AG20443 (cell line): ENCODE data around the gene CTPS2.
"Not testable (repeated sequence)": the region's sequence is repeated elsewhere in the genome, so short reads cannot be mapped to it uniquely, and the experiment has no call there.

Experiments
- DNase-seq: peaks from one replicate; pipeline ENCODE4 v3.0.0; 2012; ENCODE audit warnings: low spot score, mixed read lengths

The CTPS2 gene

GRCh38 chrX:16712548-16713155 lies at the start of gene CTPS2:
Gene CTPS2, minus strand, starts transcription at chrX:16712669. Its CDS starts 9,767 bp downstream, at chrX:16702902.
- DNase-seq = peak; percentile 83

GRCh38 chrX:16761500-16761899 lies 49.0 kb upstream of the CTPS2 start:
- not testable (repeated sequence) for DNase-seq

- DNase-seq = no peak
These were observed 44.3 kb upstream of the CTPS2 start for GRCh38 chrX:16756724-16757123.

- DNase-seq = no peak
These were observed 41.5 kb upstream of the CTPS2 start for GRCh38 chrX:16754019-16754418.

GRCh38 chrX:16750136-16750535 lies 37.7 kb upstream of the CTPS2 start:
- DNase-seq = no peak

GRCh38 chrX:16748425-16748824 lies 36.0 kb upstream of the CTPS2 start:
- DNase-seq = no peak

- no peak for DNase-seq
These were observed 33.2 kb upstream of the CTPS2 start for GRCh38 chrX:16745659-16746058.

- no peak for DNase-seq
These were observed 32.6 kb upstream of the CTPS2 start for GRCh38 chrX:16745102-16745501.

- peak; percentile 54 for DNase-seq
These were observed 31.3 kb upstream of the CTPS2 start for GRCh38 chrX:16743604-16744325.

- DNase-seq = no peak
These were observed 27.1 kb upstream of the CTPS2 start for GRCh38 chrX:16739574-16739973.

- DNase-seq = no peak
These were observed 24.6 kb upstream of the CTPS2 start for GRCh38 chrX:16737024-16737423.

GRCh38 chrX:16733013-16733412 lies 20.5 kb upstream of the CTPS2 start:
- DNase-seq = no peak

GRCh38 chrX:16730450-16730849 lies 18.0 kb upstream of the CTPS2 start:
- DNase-seq = no peak

- DNase-seq = no peak
These were observed 15.2 kb upstream of the CTPS2 start for GRCh38 chrX:16727637-16728036.

GRCh38 chrX:16726347-16726988 lies 14.0 kb upstream of the CTPS2 start:
- DNase-seq = not testable (repeated sequence)

GRCh38 chrX:16725072-16725471 lies 12.6 kb upstream of the CTPS2 start:
- DNase-seq = no peak

GRCh38 chrX:16722481-16722880 lies 10.0 kb upstream of the CTPS2 start:
- no peak for DNase-seq

GRCh38 chrX:16719334-16720084 lies 7.0 kb upstream of the CTPS2 start, which contains the start of gene SYAP1:
Gene SYAP1, plus strand, starts transcription at chrX:16719612. Its CDS starts 113 bp downstream, at chrX:16719725.
- peak; percentile 88 for DNase-seq

- DNase-seq = no peak
These were observed 6.4 kb upstream of the CTPS2 start for GRCh38 chrX:16718824-16719333.

GRCh38 chrX:16716451-16716850 lies 4.0 kb upstream of the CTPS2 start:
- DNase-seq = not testable (repeated sequence)

GRCh38 chrX:16715638-16716037 lies 3.2 kb upstream of the CTPS2 start:
- DNase-seq = not testable (repeated sequence)

GRCh38 chrX:16714504-16714903 lies 2.0 kb upstream of the CTPS2 start:
- no peak for DNase-seq
